Naive thymus-derived CD4-positive, alpha-beta T cell (primary cell): Measurements from ENCODE around the gene PSMD13. TPM values are rescaled to one million over a fixed set of nuclear protein-coding genes. Genes with fewer than 3 reads are reported as not detected.

Source experiments
- ATAC-seq: fragments of 150-1000 bp; cut with Tn5 transposase; 2 replicates; pipeline ENCODE4 v1.10.0; 2021; ENCODE audit warnings: mild to moderate bottlenecking, moderate library complexity
- CTCF ChIA-PET: fragments of 350-600 bp; sonication (Branson Sonifier 250); formaldehyde crosslinking; loops from one replicate; lab custom pipeline; 2021; ENCODE audit warnings: antibody characterized with exemption; lab: Charles Lee
- POLR2A ChIA-PET: fragments of 350-600 bp; sonication (Branson Sonifier 250); formaldehyde crosslinking; loops from one replicate; lab custom pipeline; 2021; ENCODE audit warnings: antibody characterized with exemption, inconsistent platforms; lab: Charles Lee
- DNase-seq, 9 donors: peaks; one replicate each; pipeline versions ENCODE4 v3.0.0 to v3.0.0-alpha.2; 2020 to 2022; ENCODE audit warnings: mixed read lengths in 1 of 9
- H3K27ac ChIP-seq: one replicate; pipeline ENCODE4 v1.7.0; 2013; ENCODE audit warnings: mild to moderate bottlenecking, low read depth, low read length, moderate library complexity
- H3K27me3 ChIP-seq, 2 donors: one replicate each; pipeline ENCODE4 v1.7.0; 2013; ENCODE audit warnings: low read length in 2 of 2, mild to moderate bottlenecking in 2 of 2, moderate library complexity in 2 of 2; ENCODE audit not compliant: control insufficient read depth in 2 of 2, insufficient read depth in 2 of 2
- H3K36me3 ChIP-seq, 3 experiments: 1 replicate in 2 of 3; 2 replicates in 1 of 3; pipeline ENCODE4 v1.7.0; 2013; ENCODE audit warnings: low read length in 3 of 3, mild to moderate bottlenecking in 3 of 3, moderate library complexity in 1 of 3; ENCODE audit not compliant: insufficient read depth in 3 of 3, control insufficient read depth in 2 of 3
- H3K4me1 ChIP-seq, 2 donors: one replicate each; pipeline ENCODE4 v1.7.0; 2013; ENCODE audit warnings: low read length in 2 of 2, mild to moderate bottlenecking in 2 of 2, moderate library complexity in 1 of 2; ENCODE audit not compliant: control insufficient read depth in 2 of 2, insufficient read depth in 2 of 2
- H3K4me3 ChIP-seq: 2 replicates; pipeline ENCODE4 v1.7.0; 2013; ENCODE audit warnings: mild to moderate bottlenecking, low read length
- H3K9me3 ChIP-seq, 3 experiments: 1 replicate in 2 of 3; 2 replicates in 1 of 3; pipeline ENCODE4 v1.7.0; 2013; ENCODE audit warnings: low read length in 3 of 3; ENCODE audit not compliant: control insufficient read depth in 2 of 3
- H3K27ac Mint-ChIP-seq, 9 donors: one replicate each; pipeline ENCODE4 v1.8.0; 2020 to 2022; ENCODE audit warnings: mixed read lengths in 9 of 9, mild to moderate bottlenecking in 8 of 9, moderate library complexity in 5 of 9, inconsistent platforms in 2 of 9
- H3K27me3 Mint-ChIP-seq, 5 donors: one replicate each; pipeline ENCODE4 v1.8.0; 2021 to 2022; ENCODE audit warnings: mixed read lengths in 5 of 5, mild to moderate bottlenecking in 1 of 5
- H3K36me3 Mint-ChIP-seq, 5 donors: one replicate each; pipeline ENCODE4 v1.8.0; 2020 to 2022; ENCODE audit warnings: mixed read lengths in 5 of 5, mild to moderate bottlenecking in 3 of 5, inconsistent platforms in 1 of 5
- H3K4me1 Mint-ChIP-seq, 7 donors: one replicate each; pipeline ENCODE4 v1.8.0; 2020 to 2022; ENCODE audit warnings: mixed read lengths in 7 of 7, mild to moderate bottlenecking in 3 of 7, inconsistent platforms in 1 of 7
- H3K4me3 Mint-ChIP-seq, 10 donors: one replicate each; pipeline ENCODE4 v1.8.0; 2020 to 2022; ENCODE audit warnings: mild to moderate bottlenecking in 10 of 10, mixed read lengths in 10 of 10, moderate library complexity in 6 of 10, inconsistent platforms in 2 of 10
- H3K9me3 Mint-ChIP-seq, 11 donors: one replicate each; pipeline ENCODE4 v1.8.0; 2020 to 2022; ENCODE audit warnings: mixed read lengths in 11 of 11, mild to moderate bottlenecking in 4 of 11, inconsistent platforms in 1 of 11, moderate library complexity in 1 of 11
- intact Hi-C, 2 donors: fragments of 100-400 bp; cut with micrococcal nuclease; formaldehyde crosslinking; loops; one replicate each; pipeline ENCODE4 v1.15.1; 2023
- polyA plus RNA-seq, 2 donors: library from polyadenylated mRNA; unstranded; fragments of 300-500 nt; fragmentation: Illumina TruSeq; gene quantifications; one replicate each; pipeline ENCODE4 v1.2.3, GENCODE V29; 2021
- total RNA-seq, 6 experiments: library from RNA in 5 of 6; stranded (reverse) in 5 of 6; gene quantifications; 1 replicate in 5 of 6; 2 replicates in 1 of 6; pipeline ENCODE4 v1.2.3 and lab custom pipeline; 2021 to 2026

PSMD13 gene
- total and polyA plus RNA-seq, 7 experiments from 2014 or later: 64.3 to 215 (median 93.4) TPM

DNA sequence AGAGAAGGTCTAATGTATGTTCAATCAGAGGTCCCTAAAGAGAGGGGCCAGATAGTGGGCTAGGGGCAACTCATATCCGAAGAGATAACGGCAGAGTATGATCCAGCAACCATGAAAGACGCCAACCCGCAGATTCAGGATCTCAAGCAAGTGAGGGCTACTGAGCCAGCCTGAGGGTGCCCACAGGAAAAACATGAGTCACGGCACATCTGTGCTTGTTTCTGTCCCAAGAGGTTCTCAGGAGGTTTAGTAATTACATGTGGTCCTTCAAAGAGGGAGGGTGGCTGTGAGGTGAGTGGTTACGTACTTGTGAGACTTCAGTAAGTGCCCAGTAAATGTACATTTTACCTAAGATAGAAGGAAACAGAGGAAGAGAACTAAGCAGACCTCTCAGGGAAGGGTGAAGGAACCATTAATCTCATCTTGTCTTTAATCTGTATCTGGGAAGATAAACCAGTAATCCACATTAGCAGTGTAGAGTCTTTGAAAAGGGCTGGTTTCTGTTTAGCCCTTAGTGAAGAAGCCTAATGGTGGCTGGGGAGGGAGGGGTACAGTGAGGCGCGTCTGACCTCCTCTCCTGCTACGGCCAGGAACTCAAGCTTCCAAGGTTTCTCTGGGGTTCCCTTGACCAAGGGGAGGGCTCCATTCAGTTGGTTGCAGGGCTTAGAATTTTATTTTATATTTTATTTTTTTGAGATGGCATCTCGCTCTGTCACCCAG, 10.9 kb upstream of the PSMD13 start:
- peaks cover 3 to 34% (median 19%) of the 10 kb centered on the region in 5 donors for H3K36me3 Mint-ChIP-seq
- H3K4me1 ChIP-seq: no peaks in the 10 kb centered on the region
- intact Hi-C loops: no loop called here
- no peak overlapping the region for H3K27ac ChIP-seq
- peaks cover 0 to 23% (median 0%) of the 10 kb centered on the region in 3 experiments for H3K36me3 ChIP-seq
- H3K4me3 Mint-ChIP-seq: no peak overlapping the region
- POLR2A ChIA-PET: interaction anchor here (0.6 kb wide), 2 partner anchors 9 to 394 kb away, joined by 3 read pairs; no protein-coding TSS in a partner anchor
- no peak overlapping the region for H3K4me3 ChIP-seq
- CTCF ChIA-PET: no interaction called here
- DNase-seq: no peak
- H3K27me3 ChIP-seq: no peaks in the 10 kb centered on the region
- H3K4me1 Mint-ChIP-seq: peaks cover 5 to 29% (median 15%) of the 10 kb centered on the region in 7 donors
- H3K9me3 Mint-ChIP-seq: no peaks in the 10 kb centered on the region
- peak overlapping the region in 1 of 9 donors; percentile 48 for H3K27ac Mint-ChIP-seq
- no peaks in the 10 kb centered on the region for H3K9me3 ChIP-seq
- ATAC-seq: no peak
- no peaks in the 10 kb centered on the region for H3K27me3 Mint-ChIP-seq

DNA sequence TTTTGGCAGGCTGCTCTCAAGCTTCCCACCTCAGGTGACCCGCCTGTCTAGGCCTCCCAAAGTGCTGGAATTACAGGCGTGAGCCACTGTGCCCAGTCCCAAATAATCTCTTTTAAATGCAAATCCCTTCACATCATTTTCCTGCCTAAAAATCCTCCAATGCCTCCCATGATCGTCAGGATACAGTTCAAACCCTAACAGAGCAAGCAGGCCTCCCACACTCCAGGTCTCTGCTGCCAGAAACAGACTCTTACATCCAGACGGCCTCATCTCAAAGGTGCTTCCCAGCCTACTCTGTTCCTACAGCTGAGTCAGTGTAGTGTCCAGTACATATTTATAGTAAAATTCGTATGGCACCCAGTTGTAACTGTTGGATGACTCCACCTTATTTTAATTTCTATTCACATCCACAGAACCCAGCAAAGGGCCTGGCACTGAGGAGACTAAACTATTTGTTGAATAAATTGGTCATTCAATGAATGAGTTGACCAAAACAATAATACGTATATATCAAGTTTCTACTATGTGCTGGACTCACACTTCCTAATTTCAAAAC, 8.9 kb upstream of the PSMD13 start:
- Mint-ChIP-seq H3K4me3 (no peak overlapping the region), H3K9me3 (no peaks in the 10 kb centered on the region), H3K4me1 (peaks cover 5 to 22% (median 18%) of the 10 kb centered on the region in 7 donors), H3K27me3 (no peaks in the 10 kb centered on the region), H3K27ac (peak overlapping the region in 1 of 9 donors; percentile 36), H3K36me3 (peaks cover 3 to 31% (median 14%) of the 10 kb centered on the region in 5 donors)
- POLR2A ChIA-PET: interaction anchor here (2.4 kb wide), 1 partner anchor 19 kb away, joined by 19 read pairs; the partner anchor contains the start of genes BET1L and RIC8A
- H3K27ac ChIP-seq: no peak overlapping the region
- intact Hi-C loops: no loop called here
- CTCF ChIA-PET: interaction anchor here (1.6 kb wide), 1 partner anchor 28 kb away, joined by 3 read pairs; no protein-coding TSS in a partner anchor
- no peak overlapping the region for H3K4me3 ChIP-seq
- peaks cover 0 to 20% (median 0%) of the 10 kb centered on the region in 3 experiments for H3K36me3 ChIP-seq
- no peaks in the 10 kb centered on the region for H3K27me3 ChIP-seq
- no peak for DNase-seq
- no peaks in the 10 kb centered on the region for H3K9me3 ChIP-seq
- ATAC-seq: no peak
- no peaks in the 10 kb centered on the region for H3K4me1 ChIP-seq

DNA sequence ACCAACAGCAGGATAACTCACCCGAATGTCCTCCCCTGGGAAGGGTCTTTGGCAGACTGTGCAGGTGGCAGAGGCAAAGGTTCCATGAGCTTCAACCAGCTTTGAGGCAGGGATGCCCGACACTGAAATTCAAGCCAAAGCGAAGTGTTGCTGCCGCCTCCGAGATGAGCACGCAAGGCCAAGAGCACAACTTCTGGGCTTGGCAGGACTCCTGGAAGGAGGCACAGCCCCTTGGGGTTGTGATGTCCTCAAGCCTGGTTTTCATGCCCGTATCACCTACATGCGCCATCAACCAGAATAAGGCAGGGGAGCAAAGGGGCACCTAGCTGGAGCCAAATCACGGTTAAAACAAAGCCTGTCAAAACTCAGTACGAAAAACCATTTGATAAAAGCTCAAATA, 6.3 kb upstream of the PSMD13 start:
- Histone ChIP-seq H3K4me3 (no peak overlapping the region), H3K27me3 (no peaks in the 10 kb centered on the region), H3K4me1 (peaks cover 3 to 5% of the 10 kb centered on the region in 2 donors), H3K36me3 (peaks cover 0 to 14% (median 0%) of the 10 kb centered on the region in 3 experiments), H3K27ac (no peak overlapping the region), H3K9me3 (no peaks in the 10 kb centered on the region)
- Mint-ChIP-seq H3K27ac (no peak overlapping the region), H3K4me3 (no peak overlapping the region), H3K27me3 (no peaks in the 10 kb centered on the region), H3K4me1 (peaks cover 12 to 37% (median 23%) of the 10 kb centered on the region in 7 donors), H3K36me3 (peaks cover 3 to 24% (median 13%) of the 10 kb centered on the region in 5 donors), H3K9me3 (no peaks in the 10 kb centered on the region)
- ChIA-PET CTCF (interaction anchor here (0.6 kb wide), 1 partner anchor 135 kb away, joined by 3 read pairs; no protein-coding TSS in a partner anchor), POLR2A (interaction anchor here (2.4 kb wide), 1 partner anchor 22 kb away, joined by 19 read pairs; the partner anchor contains the start of genes BET1L and RIC8A)
- intact Hi-C loops: no loop called here
- no peak for ATAC-seq
- no peak for DNase-seq

DNA sequence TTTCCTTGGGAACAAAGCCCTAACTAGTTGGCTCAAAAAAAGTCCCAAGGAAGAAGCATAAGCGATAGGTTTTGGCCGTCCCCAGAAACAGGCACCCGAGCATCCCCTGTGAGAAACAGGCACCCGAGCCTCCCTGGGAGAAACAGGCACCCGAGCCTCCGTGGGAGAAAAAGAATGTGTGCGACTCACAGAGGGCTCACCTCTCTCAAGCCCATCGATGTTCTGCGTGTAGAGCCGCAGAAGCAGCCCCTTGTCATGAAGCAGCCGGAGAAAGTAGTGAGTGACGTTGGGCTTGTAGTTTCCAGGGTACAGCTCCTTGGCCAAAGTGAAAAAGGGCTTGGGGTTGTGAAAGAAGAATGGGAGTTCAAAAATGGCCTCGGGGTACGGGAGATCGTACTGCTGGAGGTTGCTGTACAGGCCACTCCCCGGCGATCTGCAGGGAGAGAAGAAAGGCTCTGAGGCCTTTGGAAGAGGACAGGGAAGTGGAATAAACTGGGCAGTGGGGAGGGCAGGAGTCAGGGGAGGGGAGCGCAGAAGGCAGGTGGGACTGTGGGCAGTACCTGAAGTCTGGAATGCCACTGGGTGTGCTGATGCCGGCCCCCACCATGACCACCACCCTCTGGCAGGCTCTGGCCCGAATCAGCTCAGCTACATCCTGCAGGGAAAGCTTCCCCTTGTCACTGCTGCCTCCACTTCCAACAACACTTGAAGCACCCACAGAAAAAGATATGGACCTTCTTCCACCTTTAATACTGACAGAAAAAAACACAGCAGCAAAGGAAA, 3.8 kb upstream of the PSMD13 start:
- ChIA-PET POLR2A (interaction anchor here (0.6 to 7.5 kb wide), 2 partner anchors 14 to 25 kb away, joined by 3 to 83 read pairs; partner anchors contain the start of genes BET1L and RIC8A), CTCF (interaction anchor here (0.7 kb wide), 2 partner anchors 21 to 24 kb away, joined by 3 to 5 read pairs; no protein-coding TSS in a partner anchor)
- Mint-ChIP-seq H3K36me3 (peaks cover 3 to 15% (median 8%) of the 10 kb centered on the region in 5 donors), H3K9me3 (no peaks in the 10 kb centered on the region), H3K27ac (peak overlapping the region in 3 of 9 donors; percentile 46 to 72 (median 51)), H3K4me3 (peak overlapping the region in 2 of 10 donors; percentile 6 to 17), H3K4me1 (peaks cover 17 to 49% (median 30%) of the 10 kb centered on the region in 7 donors), H3K27me3 (no peaks in the 10 kb centered on the region)
- intact Hi-C loops: no loop called here
- H3K36me3 ChIP-seq: peaks cover 0 to 17% (median 0%) of the 10 kb centered on the region in 3 experiments
- no peak for DNase-seq
- H3K9me3 ChIP-seq: no peaks in the 10 kb centered on the region
- H3K27ac ChIP-seq: no peak overlapping the region
- no peak for ATAC-seq
- peaks cover 13 to 17% of the 10 kb centered on the region in 2 donors for H3K4me1 ChIP-seq
- no peaks in the 10 kb centered on the region for H3K27me3 ChIP-seq
- H3K4me3 ChIP-seq: no peak overlapping the region

DNA sequence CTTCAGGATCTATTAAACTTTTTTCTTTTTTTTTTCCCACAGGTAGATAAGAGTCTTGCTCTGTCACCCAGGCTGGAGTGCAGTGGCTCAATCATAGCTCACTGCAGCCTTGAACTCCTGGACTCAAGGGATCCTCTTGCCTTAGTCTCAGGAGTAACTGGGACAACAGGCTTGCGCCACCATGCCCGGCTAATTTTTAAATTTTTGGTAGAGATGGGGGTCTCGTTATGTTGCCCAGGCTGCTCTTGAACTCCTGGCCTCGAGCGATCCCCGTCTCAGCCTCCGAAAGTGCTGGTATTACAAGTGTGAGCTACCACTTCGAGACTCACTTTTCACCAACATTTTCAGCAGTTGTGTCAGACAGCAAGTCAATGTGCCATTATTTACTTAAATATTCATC, 1.6 kb upstream of the PSMD13 start:
- no peaks in the 10 kb centered on the region for H3K27me3 ChIP-seq
- Mint-ChIP-seq H3K4me1 (peaks cover 19 to 54% (median 40%) of the 10 kb centered on the region in 7 donors), H3K27me3 (no peaks in the 10 kb centered on the region), H3K9me3 (no peaks in the 10 kb centered on the region), H3K27ac (peak overlapping the region; percentile 84 to 97 (median 93)), H3K36me3 (peaks cover 0 to 11% (median 3%) of the 10 kb centered on the region in 5 donors), H3K4me3 (peak overlapping the region; percentile 84 to 94 (median 91))
- no peaks in the 10 kb centered on the region for H3K9me3 ChIP-seq
- ATAC-seq (no peak), DNase-seq (no peak)
- H3K27ac ChIP-seq: peak overlapping the region; percentile 97
- CTCF ChIA-PET: interaction anchor here (0.6 to 0.7 kb wide), 2 partner anchors 13 to 346 kb away, joined by 3 read pairs; no protein-coding TSS in a partner anchor
- peaks cover 0 to 20% (median 0%) of the 10 kb centered on the region in 3 experiments for H3K36me3 ChIP-seq
- intact Hi-C loops: loop anchor here in 1 of 2 donors (5.0 kb wide), 3 partner anchors 52 to 562 kb away; partner anchors contain the start of genes PGGHG, PHRF1 and SLC25A22
- POLR2A ChIA-PET: interaction anchor here (0.6 to 7.5 kb wide), 5 partner anchors 9 to 35 kb away, joined by 3 to 83 read pairs (median 4); partner anchors contain the start of genes BET1L and RIC8A
- H3K4me3 ChIP-seq: peak overlapping the region; percentile 76
- H3K4me1 ChIP-seq: peaks cover 17 to 23% of the 10 kb centered on the region in 2 donors
